Measurements from ENCODE around the gene DTX3. TPM values are rescaled to one million over a fixed set of nuclear protein-coding genes. Genes with fewer than 3 reads are reported as not detected.

DTX3 gene
- total RNA-seq, 1 experiment from 2014 or later, result 18.1 TPM

DNA sequence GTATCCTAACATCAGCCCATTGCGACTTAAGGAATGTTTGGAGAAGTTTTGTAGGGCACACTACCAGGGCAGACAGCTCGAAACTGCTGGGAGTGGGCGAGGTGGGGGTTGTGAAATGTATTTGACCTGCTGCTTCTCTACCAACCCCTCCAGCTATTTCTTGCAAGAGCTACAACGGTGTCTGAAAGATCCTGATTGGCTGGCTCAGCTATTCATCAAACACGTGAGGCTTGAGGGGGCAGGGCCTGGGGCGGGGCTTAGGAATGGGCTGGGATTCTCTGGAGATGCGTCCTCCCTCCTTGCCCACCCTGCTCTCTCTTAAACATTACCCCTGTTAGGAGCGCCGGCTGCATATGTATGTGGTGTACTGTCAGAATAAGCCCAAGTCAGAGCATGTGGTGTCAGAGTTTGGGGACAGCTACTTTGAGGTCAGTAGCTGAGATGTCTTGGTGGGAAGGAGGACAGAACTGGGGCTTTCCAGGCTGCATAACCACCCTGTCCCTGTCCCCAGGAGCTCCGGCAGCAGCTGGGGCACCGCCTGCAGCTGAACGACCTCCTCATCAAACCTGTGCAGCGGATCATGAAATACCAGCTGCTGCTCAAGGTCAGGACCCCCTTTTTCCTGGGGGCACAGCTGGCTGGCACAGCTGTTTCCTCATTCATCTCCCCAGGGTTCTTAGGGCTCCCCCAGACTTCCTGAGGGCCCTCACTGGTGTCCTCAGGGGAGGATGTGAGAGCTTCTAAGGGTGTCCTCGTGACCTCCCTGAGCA lies 9.7 kb downstream of the DTX3 start:
- DNase-seq, result no peak
- intact Hi-C loops (cut with micrococcal nuclease; ENCODE audit: unreplicated experiment), result no loop called here
- ChIA-PET POLR2A (ENCODE audit: unreplicated experiment) (no interaction called here), CTCF (no interaction called here)
- Histone ChIP-seq H2AFZ (no peak overlapping the region), H3K9me2 (ENCODE audit: insufficient read depth) (no peaks in the 10 kb centered on the region), H3K9me3 (ENCODE audit: insufficient read depth, low read depth) (no peaks in the 10 kb centered on the region), H3K4me2 (no peak overlapping the region), H3K4me3 (no peak overlapping the region), H3K27ac (no peak overlapping the region), H3K36me3 (ENCODE audit: low read depth) (no peaks in the 10 kb centered on the region), H3K79me2 (ENCODE audit: low read depth) (no peaks in the 10 kb centered on the region), H4K20me1 (ENCODE audit: insufficient read depth) (no peaks in the 10 kb centered on the region), H3K4me1 (replicated peaks; ENCODE audit: insufficient read depth) (no peaks in the 10 kb centered on the region), H3F3A (ENCODE audit: insufficient read depth, low read depth) (no peaks in the 10 kb centered on the region), H3K27me3 (ENCODE audit: insufficient read depth, low read depth) (peaks cover 76% of the 10 kb centered on the region)
- BruUV-seq (replicated peaks), result no TSS peak
- no peak for TF ChIP-seq EZH2 (IDR thresholded peaks at IDR 0.05; ENCODE audit: low read depth)
- TF ChIP-seq, protein P1, sequence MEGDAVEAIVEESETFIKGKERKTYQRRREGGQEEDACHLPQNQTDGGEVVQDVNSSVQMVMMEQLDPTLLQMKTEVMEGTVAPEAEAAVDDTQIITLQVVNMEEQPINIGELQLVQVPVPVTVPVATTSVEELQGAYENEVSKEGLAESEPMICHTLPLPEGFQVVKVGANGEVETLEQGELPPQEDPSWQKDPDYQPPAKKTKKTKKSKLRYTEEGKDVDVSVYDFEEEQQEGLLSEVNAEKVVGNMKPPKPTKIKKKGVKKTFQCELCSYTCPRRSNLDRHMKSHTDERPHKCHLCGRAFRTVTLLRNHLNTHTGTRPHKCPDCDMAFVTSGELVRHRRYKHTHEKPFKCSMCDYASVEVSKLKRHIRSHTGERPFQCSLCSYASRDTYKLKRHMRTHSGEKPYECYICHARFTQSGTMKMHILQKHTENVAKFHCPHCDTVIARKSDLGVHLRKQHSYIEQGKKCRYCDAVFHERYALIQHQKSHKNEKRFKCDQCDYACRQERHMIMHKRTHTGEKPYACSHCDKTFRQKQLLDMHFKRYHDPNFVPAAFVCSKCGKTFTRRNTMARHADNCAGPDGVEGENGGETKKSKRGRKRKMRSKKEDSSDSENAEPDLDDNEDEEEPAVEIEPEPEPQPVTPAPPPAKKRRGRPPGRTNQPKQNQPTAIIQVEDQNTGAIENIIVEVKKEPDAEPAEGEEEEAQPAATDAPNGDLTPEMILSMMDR (conservative IDR thresholded peaks at IDR 0.05), result no peak

DNA sequence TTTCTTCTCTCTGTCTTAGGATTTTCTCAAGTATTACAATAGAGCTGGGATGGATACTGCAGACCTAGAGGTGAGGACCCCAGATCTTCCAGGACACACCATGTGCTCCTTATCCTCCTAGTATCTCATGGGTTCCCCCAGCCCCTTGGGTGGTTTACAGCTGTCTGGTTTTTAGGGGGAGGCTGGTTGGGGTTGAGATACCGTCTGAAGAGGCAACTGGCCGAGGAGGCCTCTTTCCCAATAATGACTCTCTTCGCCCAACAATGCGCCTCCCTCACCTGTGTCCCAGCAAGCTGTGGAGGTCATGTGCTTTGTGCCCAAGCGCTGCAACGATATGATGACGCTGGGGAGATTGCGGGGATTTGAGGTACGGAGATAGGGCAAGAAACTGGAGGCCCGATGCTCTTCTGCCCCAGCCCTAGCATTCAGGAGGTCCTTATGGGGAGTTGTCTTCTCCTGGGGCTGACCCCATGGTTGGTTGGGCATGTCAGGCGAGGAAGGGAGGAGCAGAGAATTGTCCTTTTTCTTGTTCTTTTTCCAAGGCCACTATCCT lies 10.4 kb downstream of the DTX3 start:
- Histone ChIP-seq H3K79me2 (ENCODE audit: low read depth) (no peaks in the 10 kb centered on the region), H3K4me1 (replicated peaks; ENCODE audit: insufficient read depth) (no peaks in the 10 kb centered on the region), H3K9me3 (ENCODE audit: insufficient read depth, low read depth) (no peaks in the 10 kb centered on the region), H3K36me3 (ENCODE audit: low read depth) (no peaks in the 10 kb centered on the region), H4K20me1 (ENCODE audit: insufficient read depth) (no peaks in the 10 kb centered on the region), H3K27me3 (ENCODE audit: insufficient read depth, low read depth) (peaks cover 82% of the 10 kb centered on the region), H3K27ac (no peak overlapping the region), H2AFZ (no peak overlapping the region), H3K4me3 (no peak overlapping the region), H3F3A (ENCODE audit: insufficient read depth, low read depth) (no peaks in the 10 kb centered on the region), H3K9me2 (ENCODE audit: insufficient read depth) (no peaks in the 10 kb centered on the region), H3K4me2 (no peak overlapping the region)
- ChIA-PET POLR2A (ENCODE audit: unreplicated experiment) (no interaction called here), CTCF (no interaction called here)
- DNase-seq, result no peak
- TF ChIP-seq, protein P1 (conservative IDR thresholded peaks at IDR 0.05), result no peak
- TF ChIP-seq EZH2 (IDR thresholded peaks at IDR 0.05; ENCODE audit: low read depth), result no peak
- no TSS peak for BruUV-seq (replicated peaks)
- intact Hi-C loops (cut with micrococcal nuclease; ENCODE audit: unreplicated experiment), result no loop called here

DNA sequence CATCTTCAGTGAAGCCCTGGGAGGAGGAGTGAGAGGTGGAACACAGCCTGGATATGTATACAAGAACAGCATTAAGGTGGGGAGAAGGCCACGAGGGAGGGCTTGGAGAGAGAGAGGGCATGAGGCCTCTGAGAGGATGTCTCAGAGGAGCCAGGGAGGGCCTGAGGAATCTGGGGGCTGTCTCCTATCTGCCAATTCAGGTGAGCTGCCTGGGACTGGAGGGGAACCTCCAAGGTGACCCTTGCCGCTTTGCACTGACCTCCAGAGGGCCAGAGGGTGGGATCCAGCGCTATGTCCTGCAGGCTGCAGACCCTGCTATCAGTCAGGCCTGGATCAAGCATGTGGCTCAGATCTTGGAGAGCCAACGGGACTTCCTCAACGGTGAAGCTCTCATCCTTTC lies 11.0 kb downstream of the DTX3 start:
- no peak overlapping the region for H3K4me2 ChIP-seq
- no peaks in the 10 kb centered on the region for H4K20me1 ChIP-seq (ENCODE audit: insufficient read depth)
- peaks cover 88% of the 10 kb centered on the region for H3K27me3 ChIP-seq (ENCODE audit: insufficient read depth, low read depth)
- no TSS peak for BruUV-seq (replicated peaks)
- H3K9me3 ChIP-seq (ENCODE audit: insufficient read depth, low read depth), result no peaks in the 10 kb centered on the region
- intact Hi-C loops (cut with micrococcal nuclease; ENCODE audit: unreplicated experiment), result no loop called here
- H3K9me2 ChIP-seq (ENCODE audit: insufficient read depth), result no peaks in the 10 kb centered on the region
- ChIA-PET CTCF (no interaction called here), POLR2A (ENCODE audit: unreplicated experiment) (interaction anchor here (0.6 kb wide), 1 partner anchor 86 kb away, joined by 5 read pairs; no protein-coding TSS in a partner anchor)
- H3K27ac ChIP-seq, result no peak overlapping the region
- no peak for DNase-seq
- no peak overlapping the region for H2AFZ ChIP-seq
- TF ChIP-seq, protein P1 (conservative IDR thresholded peaks at IDR 0.05), result no peak
- H3K4me1 ChIP-seq (replicated peaks; ENCODE audit: insufficient read depth), result no peaks in the 10 kb centered on the region
- H3K79me2 ChIP-seq (ENCODE audit: low read depth), result no peaks in the 10 kb centered on the region
- no peaks in the 10 kb centered on the region for H3F3A ChIP-seq (ENCODE audit: insufficient read depth, low read depth)
- H3K4me3 ChIP-seq, result no peak overlapping the region
- no peaks in the 10 kb centered on the region for H3K36me3 ChIP-seq (ENCODE audit: low read depth)

All from PC-9 (cell line).